A673 (cell line): ENCODE results near the gene ERGIC1. TPM values are rescaled to one million over a fixed set of nuclear protein-coding genes. Genes with fewer than 3 reads are reported as not detected.
"Not testable (repeated sequence)": the region's sequence is repeated elsewhere in the genome, so short reads cannot be mapped to it uniquely, and the experiment has no call there.

ENCODE experiments used
- BruUV-seq: library from RNA; stranded (reverse); fragments of 400-500 nt; replicated peaks from 2 replicates; lab custom pipeline; 2021; lab: Mats Ljungman, UMichigan
- CTCF ChIA-PET: fragments of 300-600 bp; sonication (Branson Sonifier 250); formaldehyde crosslinking; loops from one replicate; lab custom pipeline; 2022; ENCODE audit warnings: antibody characterized with exemption; lab: Charles Lee
- POLR2A ChIA-PET: fragments of 300-600 bp; sonication (Branson Sonifier 250); formaldehyde crosslinking; loops from one replicate; lab custom pipeline; 2022; ENCODE audit warnings: antibody characterized with exemption; ENCODE audit not compliant: low non-redundant PET; lab: Charles Lee
- DNase-seq: peaks from one replicate; pipeline ENCODE4 v3.0.0-alpha.2; 2015; ENCODE audit warnings: low spot score
- H3K27ac ChIP-seq: fragments of 200-600 bp; sonication (generic); 2 replicates; pipeline ENCODE4 v1.5.1; 2016; ENCODE audit warnings: mixed run types, low read depth, mild to moderate bottlenecking, mixed read lengths, antibody characterized with exemption, low read length; ENCODE audit not compliant: poor library complexity, severe bottlenecking
- H3K27me3 ChIP-seq: fragments of 200-600 bp; sonication (generic); replicated peaks from 2 replicates; pipeline ENCODE4 v1.6.1; 2017; ENCODE audit warnings: mixed run types, low read depth, mild to moderate bottlenecking, mixed read lengths, antibody characterized with exemption, low read length; ENCODE audit not compliant: insufficient read depth, poor library complexity
- H3K36me3 ChIP-seq: fragments of 200-600 bp; sonication (generic); 2 replicates; pipeline ENCODE4 v1.6.1; 2016; ENCODE audit warnings: mixed run types, mild to moderate bottlenecking, mixed read lengths, antibody characterized with exemption, low read length; ENCODE audit not compliant: insufficient read depth, poor library complexity, severe bottlenecking
- H3K4me1 ChIP-seq: fragments of 200-600 bp; sonication (generic); 2 replicates; pipeline ENCODE4 v1.6.1; 2017; ENCODE audit warnings: mixed run types, mild to moderate bottlenecking, mixed read lengths, antibody characterized with exemption, low read length; ENCODE audit not compliant: insufficient read depth, poor library complexity, severe bottlenecking
- H3K4me3 ChIP-seq: fragments of 200-600 bp; sonication (generic); 2 replicates; pipeline ENCODE4 v1.5.1; 2016; ENCODE audit warnings: low read depth, mixed run types, mild to moderate bottlenecking, mixed read lengths, low read length; ENCODE audit not compliant: poor library complexity, severe bottlenecking
- H3K9me3 ChIP-seq: fragments of 200-600 bp; sonication (generic); 2 replicates; pipeline ENCODE4 v1.6.1; 2016; ENCODE audit warnings: mixed run types, low read depth, mild to moderate bottlenecking, mixed read lengths, antibody characterized with exemption, low read length; ENCODE audit not compliant: poor library complexity, severe bottlenecking
- EZH2 ChIP-seq: fragments of 200-600 bp; sonication (generic); IDR thresholded peaks from 2 replicates; pipeline ENCODE4 v1.6.1; 2017; ENCODE audit warnings: borderline replicate concordance, low read depth, mild to moderate bottlenecking, mixed read lengths, antibody characterized with exemption, low read length; ENCODE audit not compliant: poor library complexity, severe bottlenecking
- intact Hi-C: fragments of 100-400 bp; cut with micrococcal nuclease; formaldehyde crosslinking; loops from one replicate; pipeline ENCODE4 v1.10.0; 2022; ENCODE audit not compliant: unreplicated experiment
- total RNA-seq: library from RNA; stranded (reverse); gene quantifications from 2 replicates; pipeline ENCODE4 v1.2.3, GENCODE V29; 2021
- TF ChIP-seq, protein P1 (sequence below): fragments of 300-800, 200-600 bp; sonication (generic); conservative IDR thresholded peaks from 2 replicates; pipeline ENCODE4 v1.5.1; 2017; ENCODE audit warnings: low read depth, mild to moderate bottlenecking, antibody characterized with exemption, low read length, moderate library complexity, mixed read lengths

The ERGIC1 gene
- total RNA-seq, 1 experiment from 2014 or later = 44.2 TPM

DNA sequence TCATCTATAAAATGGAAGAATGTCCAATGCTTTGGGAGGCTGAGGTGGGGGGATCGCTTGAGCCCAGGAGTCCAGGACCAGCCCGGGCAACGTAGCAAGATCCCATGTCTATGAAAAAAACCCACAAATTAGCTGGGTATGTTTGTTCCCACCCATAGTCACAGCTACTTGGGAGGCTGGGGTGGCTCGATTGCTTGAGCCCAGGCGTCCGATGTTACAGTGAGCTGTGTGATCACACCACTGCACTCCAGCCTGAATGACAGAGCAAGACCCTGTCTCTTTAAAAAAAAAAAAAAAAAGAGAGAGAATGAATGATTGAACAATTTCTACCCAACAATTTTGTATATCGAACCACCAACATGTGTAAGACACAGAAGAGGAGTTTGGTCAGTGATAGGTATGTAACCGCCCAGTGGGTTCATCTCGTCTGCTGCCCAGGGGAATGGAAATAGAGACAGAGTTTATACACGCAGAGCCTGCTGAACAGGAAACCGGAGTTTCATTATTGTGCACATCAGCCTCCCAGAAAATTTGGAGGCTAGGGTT, 26.2 kb upstream of the ERGIC1 start:
- POLR2A ChIA-PET = no interaction called here
- no TSS peak for BruUV-seq
- intact Hi-C loops = no loop called here
- Histone ChIP-seq H3K4me3 (no peak overlapping the region), H3K27me3 (no peaks in the 10 kb centered on the region), H3K4me1 (no peaks in the 10 kb centered on the region), H3K27ac (no peak overlapping the region), H3K36me3 (no peaks in the 10 kb centered on the region), H3K9me3 (no peaks in the 10 kb centered on the region)
- TF ChIP-seq, protein P1, sequence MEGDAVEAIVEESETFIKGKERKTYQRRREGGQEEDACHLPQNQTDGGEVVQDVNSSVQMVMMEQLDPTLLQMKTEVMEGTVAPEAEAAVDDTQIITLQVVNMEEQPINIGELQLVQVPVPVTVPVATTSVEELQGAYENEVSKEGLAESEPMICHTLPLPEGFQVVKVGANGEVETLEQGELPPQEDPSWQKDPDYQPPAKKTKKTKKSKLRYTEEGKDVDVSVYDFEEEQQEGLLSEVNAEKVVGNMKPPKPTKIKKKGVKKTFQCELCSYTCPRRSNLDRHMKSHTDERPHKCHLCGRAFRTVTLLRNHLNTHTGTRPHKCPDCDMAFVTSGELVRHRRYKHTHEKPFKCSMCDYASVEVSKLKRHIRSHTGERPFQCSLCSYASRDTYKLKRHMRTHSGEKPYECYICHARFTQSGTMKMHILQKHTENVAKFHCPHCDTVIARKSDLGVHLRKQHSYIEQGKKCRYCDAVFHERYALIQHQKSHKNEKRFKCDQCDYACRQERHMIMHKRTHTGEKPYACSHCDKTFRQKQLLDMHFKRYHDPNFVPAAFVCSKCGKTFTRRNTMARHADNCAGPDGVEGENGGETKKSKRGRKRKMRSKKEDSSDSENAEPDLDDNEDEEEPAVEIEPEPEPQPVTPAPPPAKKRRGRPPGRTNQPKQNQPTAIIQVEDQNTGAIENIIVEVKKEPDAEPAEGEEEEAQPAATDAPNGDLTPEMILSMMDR = no peak
- TF ChIP-seq EZH2 = no peak
- CTCF ChIA-PET = no interaction called here
- no peak for DNase-seq

DNA sequence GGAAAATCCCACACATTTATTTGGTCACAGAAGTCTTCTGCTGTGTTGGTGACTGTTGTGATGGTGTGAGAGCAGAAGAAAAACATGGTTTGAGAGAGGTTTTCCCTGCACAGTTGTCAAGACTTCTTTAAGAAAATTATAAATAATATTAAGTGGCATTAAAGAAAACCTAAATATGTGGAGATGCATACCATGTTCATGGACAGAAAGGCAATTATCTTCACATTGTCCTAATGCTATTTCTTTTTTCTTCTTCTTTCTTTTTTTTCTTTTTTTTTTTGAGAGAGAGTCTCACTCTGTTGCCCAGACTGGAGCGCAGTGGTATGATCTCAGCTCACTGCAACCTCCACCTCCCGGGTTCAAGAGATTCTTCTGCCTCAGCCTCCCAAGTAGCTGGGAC, 24.3 kb upstream of the ERGIC1 start:
- POLR2A ChIA-PET = no interaction called here
- no peak overlapping the region for H3K4me3 ChIP-seq
- no peaks in the 10 kb centered on the region for H3K4me1 ChIP-seq
- no peak for TF ChIP-seq EZH2
- TF ChIP-seq, protein P1 = no peak
- no peak overlapping the region for H3K27ac ChIP-seq
- H3K36me3 ChIP-seq = no peaks in the 10 kb centered on the region
- no TSS peak for BruUV-seq
- no peaks in the 10 kb centered on the region for H3K9me3 ChIP-seq
- CTCF ChIA-PET = no interaction called here
- H3K27me3 ChIP-seq = no peaks in the 10 kb centered on the region
- intact Hi-C loops = no loop called here
- DNase-seq = no peak

DNA sequence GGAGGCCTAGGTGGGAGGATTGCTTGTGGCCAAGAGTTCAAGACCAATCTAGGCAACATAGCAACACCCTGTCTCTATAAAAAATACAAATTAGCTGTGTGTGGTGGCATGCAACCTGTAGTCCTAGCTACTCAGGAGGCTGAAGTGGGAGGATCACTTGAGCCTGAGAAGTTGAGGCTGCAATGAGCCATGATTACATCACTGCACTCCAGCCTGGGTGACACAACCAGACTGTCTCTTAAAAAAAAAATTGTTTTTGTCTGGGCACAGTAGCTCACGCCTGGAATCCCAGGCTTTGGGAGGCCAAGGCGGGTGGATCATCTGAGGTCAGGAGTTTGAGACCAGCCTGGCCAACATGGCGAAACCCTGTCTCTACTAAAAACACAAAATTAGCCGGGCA, 23.1 kb upstream of the ERGIC1 start:
- H3K27ac ChIP-seq, intact Hi-C loops, H3K9me3 ChIP-seq, H3K4me1 ChIP-seq, H3K27me3 ChIP-seq, H3K36me3 ChIP-seq, BruUV-seq, H3K4me3 ChIP-seq, CTCF ChIA-PET, DNase-seq: not testable (repeated sequence)
- POLR2A ChIA-PET = interaction anchor here (0.6 kb wide), 1 partner anchor 485 kb away, joined by 3 read pairs; no protein-coding TSS in a partner anchor

DNA sequence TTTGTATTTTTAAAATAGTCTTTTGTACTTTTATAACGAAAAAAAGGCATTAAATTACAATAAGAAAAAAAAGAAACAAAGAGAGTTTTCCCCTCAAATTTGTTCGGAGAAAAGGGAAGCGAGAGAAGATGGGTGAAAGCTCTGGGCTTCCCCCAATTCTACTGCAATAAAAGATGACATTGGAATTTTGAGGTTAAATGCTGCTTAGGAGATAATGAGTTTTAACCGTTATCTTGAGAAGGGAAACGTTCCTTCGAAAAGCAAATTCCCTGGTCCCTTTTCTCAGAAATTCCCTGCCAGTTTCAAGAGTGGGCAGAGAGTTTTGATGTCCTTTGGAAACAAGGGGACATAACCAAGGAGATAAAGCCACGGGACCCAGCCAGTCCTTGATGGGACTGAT, 18.4 kb upstream of the ERGIC1 start:
- no TSS peak for BruUV-seq
- Histone ChIP-seq H3K9me3 (no peaks in the 10 kb centered on the region), H3K27ac (no peak overlapping the region), H3K4me3 (no peak overlapping the region), H3K4me1 (no peaks in the 10 kb centered on the region), H3K36me3 (no peaks in the 10 kb centered on the region), H3K27me3 (no peaks in the 10 kb centered on the region)
- ChIA-PET POLR2A (no interaction called here), CTCF (no interaction called here)
- DNase-seq = no peak
- intact Hi-C loops = no loop called here
- TF ChIP-seq, protein P1 = no peak
- no peak for TF ChIP-seq EZH2
